ENCODE results near the gene TMC8.
"Not testable (repeated sequence)": the region's sequence is repeated elsewhere in the genome, so short reads cannot be mapped to it uniquely, and the experiment has no call there.

TMC8 gene

DNA sequence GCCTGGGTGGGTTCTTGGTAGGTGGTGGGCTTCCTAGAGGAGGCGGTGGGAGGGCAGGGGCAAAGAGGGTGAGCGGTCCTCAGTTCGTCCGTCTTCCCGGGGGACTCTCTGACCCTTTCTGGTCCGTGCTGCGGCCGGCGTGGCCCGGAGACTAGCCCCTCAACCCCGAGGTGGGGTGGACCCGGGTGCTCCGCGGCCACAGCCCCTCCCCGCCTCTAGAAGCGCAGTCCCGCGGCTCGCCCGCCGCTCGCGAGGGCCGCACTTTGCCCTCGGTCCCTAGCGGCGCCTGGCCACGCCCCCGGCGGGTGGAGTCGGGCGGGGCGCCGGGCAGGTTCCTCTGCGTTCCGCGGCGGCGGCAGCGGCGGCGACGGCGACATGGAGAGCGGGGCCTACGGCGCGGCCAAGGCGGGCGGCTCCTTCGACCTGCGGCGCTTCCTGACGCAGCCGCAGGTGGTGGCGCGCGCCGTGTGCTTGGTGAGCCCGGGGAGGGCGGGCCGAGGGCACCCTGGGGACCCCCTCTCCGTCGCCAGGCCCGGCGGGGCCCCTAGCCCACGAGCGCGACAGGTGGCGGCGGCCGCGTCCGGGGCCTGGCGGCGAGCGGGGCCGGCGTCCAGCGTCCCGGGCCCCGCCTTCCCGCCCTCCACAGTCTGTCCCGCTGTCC is 37.8 kb downstream of the TMC8 start, which contains the start of gene SYNGR2:
Gene SYNGR2, plus strand, starts transcription at position 340 of the 661 bp plus-strand sequence. Its CDS starts 36 bp downstream, at position 376.
- Histone ChIP-seq H3K9ac (ENCODE audit: low read length) (peak within 1 kb of the TSS; percentile 94), H3K9me2 (replicated peaks; ENCODE audit: insufficient read depth, low read length) (no peaks in the 10 kb centered on the region), H3K9me3 (ENCODE audit: insufficient read depth, low read length) (no peaks in the 10 kb centered on the region), H3K27ac (ENCODE audit: low read depth, low read length) (peak within 1 kb of the TSS; percentile 88), H3K4me3 (ENCODE audit: insufficient read depth, low read length, poor library complexity, severe bottlenecking) (peak within 1 kb of the TSS; percentile 88), H3K4me2 (ENCODE audit: low read depth, low read length, poor library complexity, severe bottlenecking) (peak within 1 kb of the TSS; percentile 79), H3K79me2 (ENCODE audit: insufficient read depth, low read length) (peaks cover 31% of the 10 kb centered on the region), H3K27me3 (ENCODE audit: low read length) (no peaks in the 10 kb centered on the region), H4K20me1 (ENCODE audit: low read depth, low read length) (no peaks in the 10 kb centered on the region; the same call in 1 of the 2 replicates), H3K36me3 (ENCODE audit: low read length) (no peaks in the 10 kb centered on the region), H3F3A (ENCODE audit: insufficient read depth) (peaks cover 28% of the 10 kb centered on the region), H2AFZ (ENCODE audit: low read depth, low read length, severe bottlenecking) (peak within 1 kb of the TSS; percentile 63)
- TF ChIP-seq EZH2phosphoT487 (conservative IDR thresholded peaks at IDR 0.05; ENCODE audit: low read length): no peak
- TF ChIP-seq CTCF (IDR thresholded peaks at IDR 0.05; ENCODE audit: insufficient read depth, low read length, poor library complexity, severe bottlenecking): no peak

DNA sequence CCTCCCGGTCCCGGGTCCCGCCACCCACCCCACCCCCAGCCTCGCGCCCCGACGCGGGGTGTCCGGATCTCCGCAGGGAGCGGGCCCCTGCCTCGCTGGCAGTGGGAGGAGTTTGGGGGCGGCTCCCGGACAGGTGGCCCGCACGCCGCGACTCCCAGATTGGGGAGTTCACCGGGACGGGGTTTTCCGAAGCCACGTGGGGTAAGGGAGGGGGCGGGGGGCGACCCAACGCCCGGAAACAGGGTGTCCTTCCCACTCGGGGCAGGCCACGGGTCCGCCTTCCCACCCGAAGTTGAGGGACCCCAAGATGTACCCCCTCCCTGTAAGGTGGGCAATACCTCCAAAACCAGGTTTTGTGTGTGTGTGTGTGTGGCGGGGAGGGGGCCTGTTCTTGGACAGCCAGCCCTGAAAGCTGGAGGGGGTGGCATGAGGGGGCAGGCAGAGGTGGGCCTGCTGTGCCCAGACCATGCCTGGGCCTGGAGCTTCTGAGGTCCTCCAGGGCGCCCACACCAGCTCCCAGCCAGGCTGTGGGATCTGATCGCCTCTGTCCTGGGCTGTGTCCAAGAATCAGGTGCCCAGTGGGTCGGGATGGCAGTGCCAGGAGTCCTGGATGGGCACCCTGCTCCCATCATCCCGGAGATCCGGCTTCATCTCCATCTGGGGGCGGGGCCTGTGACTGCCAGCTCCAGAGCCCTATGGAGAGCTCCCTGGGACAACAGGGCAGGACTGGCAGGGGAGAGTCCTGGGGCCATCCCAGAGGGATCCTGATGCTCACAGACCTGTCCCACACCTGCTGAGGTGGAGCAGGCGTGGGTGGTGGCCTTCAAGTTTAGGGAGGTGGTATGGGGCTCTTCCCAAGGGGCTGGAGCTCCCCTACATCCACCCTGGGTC is 38.6 kb downstream of the TMC8 start:
- peak overlapping the region; percentile 88 for H3K27ac ChIP-seq (ENCODE audit: low read depth, low read length)
- peak overlapping the region; percentile 79 for H3K4me2 ChIP-seq (ENCODE audit: low read depth, low read length, poor library complexity, severe bottlenecking)
- peak overlapping the region; percentile 88 for H3K4me3 ChIP-seq (ENCODE audit: insufficient read depth, low read length, poor library complexity, severe bottlenecking)
- no peaks in the 10 kb centered on the region; the same call in 1 of the 2 replicates for H4K20me1 ChIP-seq (ENCODE audit: low read depth, low read length)
- H3K36me3 ChIP-seq (ENCODE audit: low read length): no peaks in the 10 kb centered on the region
- H3K9ac ChIP-seq (ENCODE audit: low read length): peak overlapping the region; percentile 94
- no peak for TF ChIP-seq EZH2phosphoT487 (conservative IDR thresholded peaks at IDR 0.05; ENCODE audit: low read length)
- TF ChIP-seq CTCF (IDR thresholded peaks at IDR 0.05; ENCODE audit: insufficient read depth, low read length, poor library complexity, severe bottlenecking): no peak
- H3F3A ChIP-seq (ENCODE audit: insufficient read depth): peaks cover 35% of the 10 kb centered on the region
- no peaks in the 10 kb centered on the region for H3K9me2 ChIP-seq (replicated peaks; ENCODE audit: insufficient read depth, low read length)
- no peaks in the 10 kb centered on the region for H3K27me3 ChIP-seq (ENCODE audit: low read length)
- H2AFZ ChIP-seq (ENCODE audit: low read depth, low read length, severe bottlenecking): no peak overlapping the region
- H3K9me3 ChIP-seq (ENCODE audit: insufficient read depth, low read length): no peaks in the 10 kb centered on the region
- H3K79me2 ChIP-seq (ENCODE audit: insufficient read depth, low read length): peaks cover 31% of the 10 kb centered on the region

GRCh38 chr17:78170692-78171590 is 40.4 kb downstream of the TMC8 start:
- Histone ChIP-seq H3F3A (ENCODE audit: insufficient read depth) (peaks cover 50% of the 10 kb centered on the region), H3K4me2 (ENCODE audit: low read depth, low read length, poor library complexity, severe bottlenecking) (peak overlapping the region; percentile 79), H3K9ac (ENCODE audit: low read length) (no peak overlapping the region; the same call in 1 of the 2 replicates), H3K4me3 (ENCODE audit: insufficient read depth, low read length, poor library complexity, severe bottlenecking) (no peak overlapping the region), H3K9me2 (replicated peaks; ENCODE audit: insufficient read depth, low read length) (no peaks in the 10 kb centered on the region), H4K20me1 (ENCODE audit: low read depth, low read length) (no peaks in the 10 kb centered on the region; the same call in 1 of the 2 replicates), H3K79me2 (ENCODE audit: insufficient read depth, low read length) (peaks cover 31% of the 10 kb centered on the region), H3K27ac (ENCODE audit: low read depth, low read length) (peak overlapping the region; percentile 88), H2AFZ (ENCODE audit: low read depth, low read length, severe bottlenecking) (no peak overlapping the region), H3K9me3 (ENCODE audit: insufficient read depth, low read length) (no peaks in the 10 kb centered on the region), H3K27me3 (ENCODE audit: low read length) (no peaks in the 10 kb centered on the region), H3K36me3 (ENCODE audit: low read length) (no peaks in the 10 kb centered on the region)
- TF ChIP-seq CTCF (IDR thresholded peaks at IDR 0.05; ENCODE audit: insufficient read depth, low read length, poor library complexity, severe bottlenecking) (no peak), EZH2phosphoT487 (conservative IDR thresholded peaks at IDR 0.05; ENCODE audit: low read length) (no peak)

DNA sequence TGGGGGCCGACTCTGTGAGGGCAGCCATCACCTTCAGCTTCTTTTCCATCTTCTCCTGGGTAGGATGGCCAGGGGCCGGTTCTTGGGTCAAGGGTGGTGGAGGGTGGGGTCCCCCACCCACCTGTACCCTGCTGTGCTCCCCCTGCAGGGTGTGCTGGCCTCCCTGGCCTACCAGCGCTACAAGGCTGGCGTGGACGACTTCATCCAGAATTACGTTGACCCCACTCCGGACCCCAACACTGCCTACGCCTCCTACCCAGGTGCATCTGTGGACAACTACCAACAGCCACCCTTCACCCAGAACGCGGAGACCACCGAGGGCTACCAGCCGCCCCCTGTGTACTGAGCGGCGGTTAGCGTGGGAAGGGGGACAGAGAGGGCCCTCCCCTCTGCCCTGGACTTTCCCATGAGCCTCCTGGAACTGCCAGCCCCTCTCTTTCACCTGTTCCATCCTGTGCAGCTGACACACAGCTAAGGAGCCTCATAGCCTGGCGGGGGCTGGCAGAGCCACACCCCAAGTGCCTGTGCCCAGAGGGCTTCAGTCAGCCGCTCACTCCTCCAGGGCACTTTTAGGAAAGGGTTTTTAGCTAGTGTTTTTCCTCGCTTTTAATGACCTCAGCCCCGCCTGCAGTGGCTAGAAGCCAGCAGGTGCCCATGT is 41.1 kb downstream of the TMC8 start:
- H4K20me1 ChIP-seq (ENCODE audit: low read depth, low read length); H3K27me3 ChIP-seq (ENCODE audit: low read length); H3K9me2 ChIP-seq (replicated peaks; ENCODE audit: insufficient read depth, low read length); H3K4me2 ChIP-seq (ENCODE audit: low read depth, low read length, poor library complexity, severe bottlenecking); H3K36me3 ChIP-seq (ENCODE audit: low read length); H2AFZ ChIP-seq (ENCODE audit: low read depth, low read length, severe bottlenecking); H3K4me3 ChIP-seq (ENCODE audit: insufficient read depth, low read length, poor library complexity, severe bottlenecking); H3K9ac ChIP-seq (ENCODE audit: low read length); H3K9me3 ChIP-seq (ENCODE audit: insufficient read depth, low read length): not testable (repeated sequence)
- Histone ChIP-seq H3F3A (ENCODE audit: insufficient read depth) (peaks cover 55% of the 10 kb centered on the region), H3K27ac (ENCODE audit: low read depth, low read length) (peak overlapping the region; percentile 47; the same call in 1 of the 2 replicates), H3K79me2 (ENCODE audit: insufficient read depth, low read length) (peaks cover 31% of the 10 kb centered on the region)
